HepG2 (cell line): ENCODE data around the gene DPM2. TPM values are rescaled to one million over a fixed set of nuclear protein-coding genes. Genes with fewer than 3 reads are reported as not detected.

Experiments used
- ATF4 ChIP-seq, 2 experiments: fragments of 450-650 bp in 1 of 2; sonication (generic) in 1 of 2; formaldehyde crosslinking; IDR thresholded peaks; 2 replicates each; pipeline versions ENCODE4 v1.5.0 to v1.8.0; 2020 to 2022; ENCODE audit warnings: mild to moderate bottlenecking in 1 of 2, missing genetic modification reagents in 1 of 2
- FOSL1 ChIP-seq: sonication (generic); formaldehyde crosslinking; IDR thresholded peaks from 2 replicates; pipeline ENCODE4 v1.9.0; 2021; ENCODE audit warnings: missing genetic modification reagents, borderline replicate concordance
- GTF2F1 ChIP-seq: fragments of 150-350 bp; IDR thresholded peaks from 2 replicates; pipeline ENCODE4 v1.6.1; 2014; ENCODE audit warnings: low read length
- HNF4G ChIP-seq, 2 experiments: sonication (generic) in 1 of 2; formaldehyde crosslinking in 1 of 2; IDR thresholded peaks; 2 replicates each; pipeline versions ENCODE4 v1.4.0 to v1.6.1; 2011 to 2020; ENCODE audit warnings: borderline replicate concordance in 2 of 2, low read depth in 2 of 2, mild to moderate bottlenecking in 2 of 2, low read length in 1 of 2, missing genetic modification reagents in 1 of 2, moderate library complexity in 1 of 2
- HOXA9 ChIP-seq: sonication (generic); formaldehyde crosslinking; IDR thresholded peaks from 2 replicates; pipeline ENCODE4 v1.8.1; 2022; ENCODE audit warnings: missing genetic modification reagents, mild to moderate bottlenecking, moderate library complexity, borderline replicate concordance
- NCOA2 ChIP-seq: sonication (generic); formaldehyde crosslinking; IDR thresholded peaks from 2 replicates; pipeline ENCODE4 v1.8.0; 2022; ENCODE audit warnings: inconsistent platforms
- RCOR2 ChIP-seq: IDR thresholded peaks from 2 replicates; pipeline ENCODE4 v1.6.1; 2016; ENCODE audit warnings: missing biosample characterization, missing genetic modification reagents
- YEATS4 ChIP-seq: sonication (generic); formaldehyde crosslinking; IDR thresholded peaks from 2 replicates; pipeline ENCODE4 v1.4.0; 2020; ENCODE audit warnings: missing genetic modification reagents, borderline replicate concordance
- ZFP41 ChIP-seq: sonication (generic); formaldehyde crosslinking; IDR thresholded peaks from 2 replicates; pipeline ENCODE4 v1.4.0; 2020; ENCODE audit warnings: mild to moderate bottlenecking, missing genetic modification reagents, borderline replicate concordance
- ZKSCAN8 ChIP-seq: IDR thresholded peaks from 2 replicates; pipeline ENCODE4 v1.6.1; 2016; ENCODE audit warnings: borderline replicate concordance, missing genetic modification reagents, missing compliant biosample characterization
- ZNF136 ChIP-seq: sonication (generic); formaldehyde crosslinking; IDR thresholded peaks from 2 replicates; pipeline ENCODE4 v1.8.1; 2022; ENCODE audit warnings: low read depth, mild to moderate bottlenecking, moderate library complexity, missing genetic modification reagents
- ZNF30 ChIP-seq: sonication (generic); formaldehyde crosslinking; IDR thresholded peaks from 2 replicates; pipeline ENCODE4 v1.5.0; 2020; ENCODE audit warnings: mild to moderate bottlenecking, missing genetic modification reagents
- ZNF318 ChIP-seq: sonication (generic); formaldehyde crosslinking; IDR thresholded peaks from 2 replicates; pipeline ENCODE4 v1.4.0; 2020; ENCODE audit warnings: mild to moderate bottlenecking, missing genetic modification reagents
- ZNF33A ChIP-seq: sonication (generic); formaldehyde crosslinking; IDR thresholded peaks from 2 replicates; pipeline ENCODE4 v1.5.1; 2020; ENCODE audit warnings: missing genetic modification reagents, mild to moderate bottlenecking, moderate library complexity, borderline replicate concordance
- ZNF382 ChIP-seq: sonication (generic); formaldehyde crosslinking; IDR thresholded peaks from 2 replicates; pipeline ENCODE4 v1.5.0; 2020; ENCODE audit warnings: missing genetic modification reagents, mild to moderate bottlenecking, borderline replicate concordance
- ZNF674 ChIP-seq: sonication (generic); formaldehyde crosslinking; IDR thresholded peaks from 2 replicates; pipeline ENCODE4 v1.5.0; 2020; ENCODE audit warnings: low read depth, mild to moderate bottlenecking, missing genetic modification reagents
- ZNF749 ChIP-seq: sonication (generic); formaldehyde crosslinking; IDR thresholded peaks from 2 replicates; pipeline ENCODE4 v1.8.0; 2022; ENCODE audit warnings: mild to moderate bottlenecking, missing genetic modification reagents, moderate library complexity, borderline replicate concordance
- ZNF775 ChIP-seq: sonication (generic); formaldehyde crosslinking; IDR thresholded peaks from 2 replicates; pipeline ENCODE4 v1.4.0; 2020; ENCODE audit warnings: missing genetic modification reagents, mild to moderate bottlenecking, moderate library complexity, borderline replicate concordance
- ZNF83 ChIP-seq: sonication (generic); formaldehyde crosslinking; IDR thresholded peaks from 2 replicates; pipeline ENCODE4 v1.4.0; 2020; ENCODE audit warnings: missing genetic modification reagents, mild to moderate bottlenecking, borderline replicate concordance
- polyA plus RNA-seq, 8 experiments: library from polyadenylated mRNA; depleted of rRNA in 3 of 8; stranded (reverse) in 7 of 8; unstranded in 1 of 8; fragments of >200 nt; fragmentation: Illumina TruSeq in 4 of 8; extraction: Trizol in 4 of 8; gene quantifications; 2 replicates each; pipeline versions ENCODE4 v1.2.1 to v1.2.3, GENCODE V29; 2011 to 2016; ENCODE audit warnings: low read depth in 4 of 8, missing spikeins in 1 of 8, mixed read lengths in 1 of 8; ENCODE audit not compliant: insufficient read depth in 1 of 8
- total RNA-seq, 5 experiments: library from RNA; depleted of rRNA; stranded (reverse); fragments of >200 nt; fragmentation: Illumina TruSeq; extraction: Trizol; gene quantifications; 2 replicates each; pipeline ENCODE4 v1.2.3, GENCODE V29; 2016; ENCODE audit warnings: low read depth in 1 of 5

Gene DPM2
- total and polyA plus RNA-seq, 2 of the 13 experiments (the other 11 are each of a cell fraction or from before 2014, with no cell fraction given) = 24.8 to 35.3 TPM

- TF ChIP-seq ZNF318 (peak; percentile 47; the same call in 1 of the 2 replicates), ZNF382 (CRISPR knock-in tag) (no peak), ZKSCAN8 (CRISPR knock-in tag) (peak; percentile 54; the same call in 1 of the 2 replicates), HOXA9 (CRISPR knock-in tag) (no peak), ZNF33A (CRISPR knock-in tag) (no peak), ZFP41 (CRISPR knock-in tag) (no peak), NCOA2 (CRISPR knock-in tag) (peak; percentile 73; the same call in 1 of the 2 replicates), FOSL1 (CRISPR knock-in tag) (no peak), YEATS4 (CRISPR knock-in tag) (no peak; the same call in 1 of the 2 replicates), ZNF83 (no peak), ZNF30 (CRISPR knock-in tag) (no peak), ATF4 (CRISPR knock-in tag; IDR thresholded peaks at IDR 0.05) (no peak), ZNF136 (CRISPR knock-in tag) (no peak; the same call in 1 of the 2 replicates), ZNF674 (CRISPR knock-in tag) (no peak), ZNF775 (CRISPR knock-in tag) (no peak), ZNF749 (CRISPR knock-in tag) (no peak), HNF4G (IDR thresholded peaks at IDR 0.05; ENCODE audit: borderline replicate concordance, low read depth, low read length) (no peak), HNF4G (CRISPR knock-in tag; IDR thresholded peaks at IDR 0.05; ENCODE audit: borderline replicate concordance, low read depth) (no peak), GTF2F1 (no peak), RCOR2 (CRISPR knock-in tag) (peak; percentile 20; the same call in 1 of the 2 replicates)
These were observed 33.8 kb downstream of the DPM2 start (continued) for GRCh38 chr9:127903557-127904475.
